GM18498 (cell line): Measurements from ENCODE around the gene TIMMDC1.
A peak's percentile ranks its signal among the peaks of the same experiment; 100 is the strongest.
"Not testable (repeated sequence)": the region's sequence is repeated elsewhere in the genome, so short reads cannot be mapped to it uniquely, and the experiment has no call there.

Experiments used
- ATAC-seq: cut with Tn5 transposase; IDR thresholded peaks from one replicate; pipeline ENCODE4 v1.9.1; 2021; ENCODE audit warnings: mild to moderate bottlenecking, moderate library complexity; ENCODE audit not compliant: unreplicated experiment

The TIMMDC1 gene

GRCh38 chr3:119553823-119554415 lies 55.6 kb downstream of the TIMMDC1 start:
- ATAC-seq, result no peak

- no peak for ATAC-seq
Observed at GRCh38 chr3:119555309-119555735, 57.0 kb downstream of the TIMMDC1 start.

GRCh38 chr3:119555929-119556328 lies 57.6 kb downstream of the TIMMDC1 start:
- ATAC-seq, result no peak

GRCh38 chr3:119557192-119557876 lies 59.0 kb downstream of the TIMMDC1 start:
- no peak for ATAC-seq

DNA sequence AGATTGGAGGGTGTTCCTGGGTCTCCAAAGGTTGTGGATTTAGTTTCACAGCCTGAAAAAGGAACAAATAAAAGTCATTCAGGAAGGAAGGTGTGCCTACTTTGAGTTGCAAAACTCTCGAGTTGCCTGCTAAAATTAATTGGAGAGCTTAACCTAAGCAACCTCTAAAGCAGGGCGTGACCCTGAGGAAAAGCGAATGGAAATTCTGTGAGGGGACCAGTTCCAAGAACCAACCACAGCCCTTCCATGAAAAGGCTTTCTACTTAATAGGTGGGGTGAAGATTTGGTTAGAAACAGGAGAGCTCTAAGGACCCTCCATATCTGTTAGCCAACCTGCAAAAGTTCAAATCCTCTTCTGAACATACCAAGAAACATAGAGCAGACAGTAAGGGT lies 59.5 kb downstream of the TIMMDC1 start:
- ATAC-seq, result no peak

- no peak for ATAC-seq
Observed at GRCh38 chr3:119558626-119559317, 60.4 kb downstream of the TIMMDC1 start.

DNA sequence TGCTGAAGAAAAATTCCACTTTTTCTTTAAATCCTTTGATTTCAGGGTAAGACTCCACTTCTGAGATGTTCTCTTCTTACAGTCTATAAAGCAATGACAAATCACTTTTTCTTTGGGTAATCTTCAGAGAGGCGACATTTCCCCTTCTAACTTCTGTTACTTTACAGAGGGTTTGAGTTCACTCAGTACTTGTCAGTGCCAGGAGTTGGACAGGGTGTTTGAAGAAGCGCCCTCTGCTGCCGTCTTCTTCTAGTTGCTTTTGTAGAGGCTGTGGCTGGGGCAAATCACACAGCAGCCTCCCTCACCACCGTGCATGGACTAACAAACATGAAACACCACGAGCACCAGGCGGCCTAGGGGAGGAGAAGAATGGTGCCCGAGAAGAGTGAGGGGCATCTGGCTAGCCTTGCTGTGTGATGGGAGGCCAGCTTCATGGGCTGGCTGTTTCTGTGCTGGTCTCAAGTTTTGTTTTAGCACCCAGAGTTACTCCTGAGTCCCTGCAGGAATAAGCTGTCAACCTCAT lies 61.2 kb downstream of the TIMMDC1 start, which contains the start of gene CD80:
CD80 (minus strand) TSS at position 174 of the 523 bp plus-strand sequence. CDS start 1,886 bp downstream, outside the sequence.
- ATAC-seq, result peak; percentile 63

- ATAC-seq, result no peak
Observed at GRCh38 chr3:119560160-119560559, 61.8 kb downstream of the TIMMDC1 start.

- ATAC-seq, result peak; percentile 75
Observed at GRCh38 chr3:119562307-119562961, 64.1 kb downstream of the TIMMDC1 start.

DNA sequence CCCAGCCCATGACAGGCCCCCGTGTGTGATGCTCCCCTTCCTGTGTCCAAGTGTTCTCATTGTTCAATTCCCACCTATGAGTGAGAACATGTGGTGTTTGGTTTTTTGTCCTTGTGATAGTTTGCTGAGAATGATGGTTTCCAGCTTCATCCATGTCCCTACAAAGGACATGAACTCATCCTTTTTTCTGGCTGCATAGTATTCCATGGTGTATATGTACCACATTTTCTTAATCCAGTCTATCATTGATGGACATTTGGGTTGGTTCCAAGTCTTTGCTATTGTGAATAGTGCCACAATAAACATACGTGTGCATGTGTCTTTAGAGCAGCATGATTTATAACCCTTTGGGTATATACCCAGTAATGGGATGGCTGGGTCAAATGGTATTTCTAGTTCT lies 65.0 kb downstream of the TIMMDC1 start:
- ATAC-seq, result not testable (repeated sequence)

- ATAC-seq, result no peak
Observed at GRCh38 chr3:119569156-119569555, 70.8 kb downstream of the TIMMDC1 start.

- ATAC-seq, result peak; percentile 92
Observed at GRCh38 chr3:119570229-119570628, 71.9 kb downstream of the TIMMDC1 start.

DNA sequence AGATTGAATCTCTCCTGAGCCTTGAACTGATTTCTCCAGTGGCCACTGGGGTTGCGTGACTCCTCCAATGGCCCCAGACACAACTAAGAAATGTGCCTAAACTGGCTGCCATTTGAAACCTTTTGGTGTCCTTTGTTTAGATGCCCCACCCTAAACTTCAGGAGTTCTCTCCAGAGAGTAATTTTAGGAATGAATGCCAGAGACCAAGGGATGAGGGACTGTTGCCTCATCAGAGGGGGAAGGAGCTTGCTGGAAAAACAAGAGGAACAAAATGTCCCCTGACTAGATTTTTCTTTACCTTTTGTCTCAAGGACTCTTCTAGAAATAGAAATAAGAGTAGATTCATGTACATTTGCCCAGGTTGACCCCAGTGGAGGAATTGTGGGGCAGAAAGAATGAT lies 72.9 kb downstream of the TIMMDC1 start:
- ATAC-seq, result no peak

- ATAC-seq, result no peak
Observed at GRCh38 chr3:119571688-119572087, 73.3 kb downstream of the TIMMDC1 start.
